Brain microvascular endothelial cell (primary cell): ENCODE measurements around the gene AIF1L.
"Not testable (repeated sequence)": the region's sequence is repeated elsewhere in the genome, so short reads cannot be mapped to it uniquely, and the experiment has no call there.

ENCODE experiments used
- DNase-seq: peaks from one replicate; pipeline ENCODE4 v3.0.0-alpha.2; 2020
- H3K27ac ChIP-seq: fragments of 250-450 bp; sonication (Bioruptor Pico); 2 replicates; pipeline ENCODE4 v1.5.1; 2020; ENCODE audit warnings: mild to moderate bottlenecking, moderate library complexity
- H3K27me3 ChIP-seq: fragments of 250-450 bp; sonication (Bioruptor Pico); replicated peaks from 2 replicates; pipeline ENCODE4 v1.5.1; 2020; ENCODE audit warnings: mild to moderate bottlenecking
- H3K36me3 ChIP-seq: fragments of 250-450 bp; sonication (Bioruptor Pico); replicated peaks from 2 replicates; pipeline ENCODE4 v1.5.1; 2020; ENCODE audit warnings: mild to moderate bottlenecking
- H3K4me3 ChIP-seq: 2 replicates; pipeline ENCODE4 v1.5.1; 2011; ENCODE audit warnings: low read depth, mild to moderate bottlenecking, control low read depth, low read length, moderate library complexity
- in situ Hi-C: cut with HindIII; loops from 2 replicates; pipeline ENCODE4 v1.10.0; 2017; ENCODE audit warnings: low sequenced_read_pairs, low pct_ligation_motif_present
- TF ChIP-seq, protein P1 (sequence below): IDR thresholded peaks from 2 replicates; pipeline ENCODE4 v1.5.1; 2011; ENCODE audit warnings: low read depth, mild to moderate bottlenecking, moderate library complexity, low read length, control low read depth, inconsistent platforms; ENCODE audit errors: missing control alignments

The AIF1L gene

DNA sequence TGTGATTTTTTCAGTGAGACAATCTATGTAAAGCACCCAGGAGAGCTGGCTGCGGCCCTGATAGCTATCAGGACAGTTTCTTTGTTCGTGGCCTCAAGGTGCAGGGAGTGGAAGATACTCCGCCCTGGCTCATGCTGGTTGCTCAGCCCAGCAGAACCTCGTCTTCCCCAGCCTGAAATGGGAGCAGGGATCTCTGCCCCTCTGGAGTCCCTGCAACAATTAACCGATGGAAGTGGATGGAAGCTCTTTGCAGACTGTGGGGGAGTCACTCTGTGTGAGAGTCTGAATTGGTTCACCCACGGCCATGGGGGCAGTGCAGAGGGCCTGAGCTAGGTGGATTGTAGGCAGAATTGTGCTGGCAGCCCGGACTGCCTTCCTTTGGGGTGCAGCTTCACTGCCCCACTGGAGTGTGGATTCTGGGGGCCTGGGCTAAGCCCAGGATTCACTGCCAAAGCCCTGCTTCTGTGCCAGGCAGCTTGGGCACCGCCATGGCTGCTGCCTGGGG lies 2.8 kb downstream of the AIF1L start:
- Histone ChIP-seq H3K36me3 (no peaks in the 10 kb centered on the region), H3K4me3 (no peak overlapping the region), H3K27me3 (peaks cover 56% of the 10 kb centered on the region), H3K27ac (no peak overlapping the region)
- no peak for DNase-seq
- TF ChIP-seq, protein P1, sequence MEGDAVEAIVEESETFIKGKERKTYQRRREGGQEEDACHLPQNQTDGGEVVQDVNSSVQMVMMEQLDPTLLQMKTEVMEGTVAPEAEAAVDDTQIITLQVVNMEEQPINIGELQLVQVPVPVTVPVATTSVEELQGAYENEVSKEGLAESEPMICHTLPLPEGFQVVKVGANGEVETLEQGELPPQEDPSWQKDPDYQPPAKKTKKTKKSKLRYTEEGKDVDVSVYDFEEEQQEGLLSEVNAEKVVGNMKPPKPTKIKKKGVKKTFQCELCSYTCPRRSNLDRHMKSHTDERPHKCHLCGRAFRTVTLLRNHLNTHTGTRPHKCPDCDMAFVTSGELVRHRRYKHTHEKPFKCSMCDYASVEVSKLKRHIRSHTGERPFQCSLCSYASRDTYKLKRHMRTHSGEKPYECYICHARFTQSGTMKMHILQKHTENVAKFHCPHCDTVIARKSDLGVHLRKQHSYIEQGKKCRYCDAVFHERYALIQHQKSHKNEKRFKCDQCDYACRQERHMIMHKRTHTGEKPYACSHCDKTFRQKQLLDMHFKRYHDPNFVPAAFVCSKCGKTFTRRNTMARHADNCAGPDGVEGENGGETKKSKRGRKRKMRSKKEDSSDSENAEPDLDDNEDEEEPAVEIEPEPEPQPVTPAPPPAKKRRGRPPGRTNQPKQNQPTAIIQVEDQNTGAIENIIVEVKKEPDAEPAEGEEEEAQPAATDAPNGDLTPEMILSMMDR, result no peak
- in situ Hi-C loops, result no loop called here

DNA sequence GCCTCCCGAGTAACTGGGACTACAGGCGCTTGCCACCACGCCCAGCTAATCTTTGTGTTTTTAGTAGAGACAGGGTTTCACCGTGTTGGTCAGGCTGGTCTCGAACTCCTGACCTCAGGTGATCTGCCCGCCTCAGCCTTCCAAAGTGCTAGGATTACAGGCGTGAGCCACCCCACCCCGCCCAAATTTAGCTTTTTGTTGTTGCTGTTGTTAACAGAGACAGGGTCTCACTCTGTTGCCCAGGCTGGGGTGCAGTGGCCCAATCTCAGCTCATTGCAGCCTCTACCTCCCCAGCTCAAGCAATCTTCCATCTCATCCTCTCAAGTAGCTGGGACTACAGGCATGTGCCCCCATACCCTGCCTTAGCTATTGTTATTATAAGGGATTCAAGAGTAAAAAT lies 3.5 kb downstream of the AIF1L start:
- peaks cover 49% of the 10 kb centered on the region for H3K27me3 ChIP-seq
- DNase-seq, result not testable (repeated sequence)

DNA sequence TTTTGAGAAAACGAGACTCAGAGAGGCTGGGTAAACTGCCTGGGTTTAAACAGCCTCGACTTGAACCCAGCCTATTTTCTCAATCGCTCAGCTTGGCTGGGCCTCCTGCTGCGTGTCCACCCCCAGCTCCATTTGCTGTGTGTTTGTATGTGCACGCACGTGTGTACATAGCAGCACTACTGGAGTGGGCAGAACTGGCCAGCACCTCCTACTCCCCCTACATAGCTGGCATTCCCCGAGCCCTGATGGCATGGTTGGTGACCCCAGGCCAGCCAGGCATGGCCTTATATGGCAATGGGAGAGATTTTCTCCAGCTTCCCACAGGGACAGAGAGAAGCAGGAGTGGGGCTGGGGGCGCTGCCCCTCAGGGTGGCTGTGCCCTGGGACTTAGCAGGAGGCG lies 4.1 kb downstream of the AIF1L start:
- Histone ChIP-seq H3K27ac (no peak overlapping the region), H3K4me3 (no peak overlapping the region), H3K36me3 (no peaks in the 10 kb centered on the region), H3K27me3 (peaks cover 47% of the 10 kb centered on the region)
- TF ChIP-seq, protein P1, result no peak
- in situ Hi-C loops, result no loop called here
- no peak for DNase-seq

More for the DNA sequence above, 3.5 kb downstream of the AIF1L start:
- in situ Hi-C loops, H3K27ac ChIP-seq, H3K4me3 ChIP-seq, H3K36me3 ChIP-seq: not testable (repeated sequence)

DNA sequence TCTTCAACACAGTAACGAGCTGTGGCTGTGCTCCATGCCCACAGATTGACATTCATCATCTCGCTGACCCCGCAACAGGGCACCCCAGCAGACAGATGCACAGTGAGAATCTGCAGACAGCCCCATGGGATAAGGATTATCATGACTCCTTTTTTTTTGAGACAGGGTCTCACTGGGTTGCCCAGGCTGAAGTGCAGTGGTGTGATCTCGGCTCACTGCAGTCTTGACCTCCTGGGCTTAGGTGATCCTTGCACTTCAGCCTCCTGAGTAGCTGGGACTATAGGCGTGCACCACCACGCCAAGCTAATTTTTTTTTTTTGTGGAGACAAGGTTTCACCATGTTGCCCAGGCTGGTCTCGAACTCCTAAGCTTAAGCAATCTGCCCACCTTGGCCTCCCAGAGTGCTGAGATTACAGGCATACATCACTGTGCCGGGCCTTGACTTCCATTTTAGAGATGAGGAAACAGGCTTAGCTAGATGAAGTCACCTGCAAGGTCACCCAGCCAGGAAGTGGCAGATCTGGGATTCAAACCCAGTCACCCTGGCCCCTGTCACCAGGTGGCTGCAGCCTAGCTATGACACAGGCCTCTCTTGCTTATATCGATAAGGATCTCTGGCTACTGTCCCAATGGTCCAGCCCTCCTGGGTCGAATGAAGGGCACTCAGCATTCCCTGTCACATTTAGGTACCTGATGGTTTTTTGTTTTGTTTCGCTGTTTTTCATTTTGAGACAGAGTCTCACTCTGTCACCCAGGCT lies 5.1 kb downstream of the AIF1L start:
- Histone ChIP-seq H3K27ac (no peak overlapping the region), H3K36me3 (no peaks in the 10 kb centered on the region), H3K4me3 (no peak overlapping the region), H3K27me3 (peaks cover 44% of the 10 kb centered on the region)
- no peak for DNase-seq
- in situ Hi-C loops, result no loop called here
- TF ChIP-seq, protein P1, result no peak

DNA sequence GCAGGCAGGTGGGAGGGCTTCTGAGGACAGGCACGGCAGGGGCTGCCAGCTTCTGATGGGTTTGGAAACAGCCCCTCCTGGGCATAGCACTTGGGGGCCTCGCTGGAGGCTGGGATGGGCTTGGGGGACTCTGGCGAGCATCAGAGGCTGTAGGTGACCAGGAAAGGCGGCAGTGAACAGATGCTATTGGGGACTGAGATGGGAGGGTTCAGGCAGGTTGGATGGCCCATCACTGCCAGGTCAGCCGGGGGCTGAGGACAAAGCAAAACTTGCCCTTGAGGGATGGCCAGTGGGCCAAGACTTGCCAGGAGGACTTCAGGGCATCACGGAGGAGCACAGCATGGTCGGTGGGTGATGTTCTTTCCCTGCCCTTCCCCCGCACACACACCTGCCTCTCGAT lies 6.7 kb downstream of the AIF1L start:
- no peak for DNase-seq
- TF ChIP-seq, protein P1, result no peak
- Histone ChIP-seq H3K27me3 (peaks cover 34% of the 10 kb centered on the region), H3K36me3 (no peaks in the 10 kb centered on the region), H3K27ac (peak overlapping the region; percentile 13), H3K4me3 (no peak overlapping the region)
- in situ Hi-C loops, result no loop called here

DNA sequence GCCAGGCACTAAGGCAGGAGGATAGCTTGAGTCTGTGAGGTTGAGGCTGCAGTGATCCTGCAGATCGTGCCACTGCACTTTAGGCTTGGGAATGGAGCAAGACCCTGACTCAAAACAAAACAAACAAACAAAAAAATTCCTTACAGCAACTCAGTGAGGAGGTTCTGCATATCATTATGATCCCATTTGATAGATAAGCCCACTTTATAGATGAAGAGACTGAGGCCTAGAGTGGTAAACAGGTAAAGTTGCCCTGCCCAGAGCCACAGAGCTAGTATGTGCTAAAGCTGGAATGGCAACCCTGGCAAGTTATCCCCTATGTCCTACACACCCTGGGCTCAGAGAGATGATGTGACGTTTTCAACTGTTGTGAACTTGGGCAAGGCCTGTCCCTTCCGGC lies 7.2 kb downstream of the AIF1L start:
- Histone ChIP-seq H3K27me3 (peaks cover 32% of the 10 kb centered on the region), H3K27ac (no peak overlapping the region), H3K36me3 (no peaks in the 10 kb centered on the region), H3K4me3 (no peak overlapping the region)
- in situ Hi-C loops, result no loop called here
- DNase-seq, result no peak
- TF ChIP-seq, protein P1, result no peak
